PFSK-1 (cell line): ENCODE data around the gene GLRA2.

Experiments used
- FOXP2 ChIP-seq: optimal IDR thresholded peaks from 2 replicates; pipeline ENCODE3; 2011; ENCODE audit warnings: borderline replicate concordance, control low read depth, inconsistent platforms; ENCODE audit not compliant: insufficient read depth; ENCODE audit errors: extremely low read length, extremely low read depth
- POLR2AphosphoS5 ChIP-seq: IDR thresholded peaks from 2 replicates; pipeline ENCODE4 v1.6.1; 2012; ENCODE audit warnings: low read depth, mild to moderate bottlenecking, control low read depth, low read length, moderate library complexity
- REST ChIP-seq, 2 experiments: IDR thresholded peaks; 2 replicates each; pipeline versions ENCODE4 v1.6.1 to v1.8.0; 2011 to 2012; ENCODE audit warnings: low read depth in 2 of 2, low read length in 2 of 2, control low read depth in 1 of 2, inconsistent platforms in 1 of 2, mild to moderate bottlenecking in 1 of 2, moderate library complexity in 1 of 2; ENCODE audit not compliant: insufficient read depth in 1 of 2
- SIN3A ChIP-seq: IDR thresholded peaks from 2 replicates; pipeline ENCODE4 v1.6.1; 2012; ENCODE audit warnings: mild to moderate bottlenecking, low read length, moderate library complexity, borderline replicate concordance; ENCODE audit not compliant: insufficient read depth
- TAF1 ChIP-seq: IDR thresholded peaks from 2 replicates; pipeline ENCODE4 v1.6.1; 2012; ENCODE audit warnings: low read length, control low read depth, borderline replicate concordance; ENCODE audit not compliant: insufficient read depth

DNA sequence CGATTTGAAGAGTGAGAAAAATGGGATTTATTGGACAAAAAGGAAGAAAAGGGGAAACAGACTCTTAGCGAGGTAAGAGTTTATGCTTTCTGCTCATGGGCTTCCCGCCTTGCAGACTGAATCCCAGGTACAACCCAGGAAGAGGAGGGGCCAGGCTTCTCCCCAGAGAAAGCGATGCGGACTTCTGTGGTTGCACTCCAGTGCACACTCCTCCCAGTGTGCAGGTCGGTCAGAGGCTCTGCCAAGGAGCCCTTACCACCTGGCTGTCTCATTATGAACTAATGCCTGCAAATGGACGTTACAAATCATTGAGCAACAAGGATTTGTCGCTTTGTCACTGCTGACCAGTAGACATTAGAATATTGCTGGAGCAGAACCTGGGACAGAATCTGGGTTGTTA, 39.9 kb upstream of the GLRA2 start:
- TF ChIP-seq REST (IDR thresholded peaks at IDR 0.05; ENCODE audit: insufficient read depth in 1 of 2, low read depth in 2 of 2, low read length in 2 of 2) (no peak), POLR2AphosphoS5 (no peak), SIN3A (no peak), TAF1 (no peak), FOXP2 (no peak)
